ENCODE data around the gene MRAS.

DNA sequence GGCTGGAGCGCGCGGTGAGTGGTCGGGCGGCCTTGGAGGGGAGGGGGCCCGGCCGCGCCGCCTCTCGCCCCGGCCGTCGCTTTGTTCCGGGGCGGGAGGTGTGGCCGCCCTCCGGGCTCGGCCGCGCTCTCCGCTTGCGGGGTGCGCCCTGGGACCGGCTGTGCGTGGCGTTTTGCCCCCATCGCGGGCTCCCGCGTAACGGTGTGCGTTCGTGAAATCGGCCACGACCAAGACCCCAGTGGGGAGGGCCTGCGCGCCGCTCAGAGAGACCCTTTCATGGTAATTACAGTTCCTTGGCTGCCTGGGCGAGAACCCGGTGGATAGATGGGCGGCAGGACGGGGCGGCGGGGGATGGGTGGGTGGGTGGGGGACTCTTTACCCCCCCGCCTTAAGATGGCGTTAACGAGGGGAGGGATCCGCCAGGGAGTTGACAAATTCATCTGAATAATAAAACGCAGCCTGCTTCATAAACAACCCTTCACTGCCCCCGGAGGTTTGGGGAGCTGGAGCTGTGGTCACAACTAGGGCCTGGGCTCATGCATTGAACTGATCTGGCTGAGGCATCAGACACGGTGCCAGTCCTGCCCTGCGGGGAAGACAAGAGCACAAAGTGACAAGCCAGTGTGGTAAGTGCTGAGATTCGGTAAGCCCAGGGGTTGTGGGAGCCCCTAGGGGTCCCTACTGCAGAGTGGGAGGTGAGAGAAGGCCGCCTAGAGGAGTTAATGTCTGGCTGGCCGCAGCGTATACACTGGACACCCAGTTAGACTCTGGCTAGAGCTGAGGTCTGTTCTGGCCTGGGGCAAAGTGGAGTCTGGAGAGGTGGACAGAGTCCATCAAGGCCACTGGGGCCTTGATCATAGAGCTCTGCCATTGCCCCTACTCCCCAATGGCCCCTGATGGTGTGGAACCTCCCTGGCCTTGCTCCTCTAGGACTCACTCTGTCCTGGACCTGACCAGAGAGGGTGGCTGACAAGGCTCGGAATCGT, 668 bp downstream of the MRAS start:
- TF ChIP-seq POLR2AphosphoS5 (IDR thresholded peaks at IDR 0.05; ENCODE audit: low read depth, low read length) (no peak), POLR2A (IDR thresholded peaks at IDR 0.05; ENCODE audit: low read depth, low read length) (no peak)

All from GM12892 (cell line).